NCI-H748 (cell line): ENCODE measurements around the gene ARHGAP12.
A peak's percentile ranks its signal among the peaks of the same experiment; 100 is the strongest.

Experiments
- DNase-seq: peaks from one replicate; lab custom pipeline; 2025; ENCODE audit not compliant: unreplicated experiment; lab: John Stamatoyannopoulos, UW

The ARHGAP12 gene

DNA sequence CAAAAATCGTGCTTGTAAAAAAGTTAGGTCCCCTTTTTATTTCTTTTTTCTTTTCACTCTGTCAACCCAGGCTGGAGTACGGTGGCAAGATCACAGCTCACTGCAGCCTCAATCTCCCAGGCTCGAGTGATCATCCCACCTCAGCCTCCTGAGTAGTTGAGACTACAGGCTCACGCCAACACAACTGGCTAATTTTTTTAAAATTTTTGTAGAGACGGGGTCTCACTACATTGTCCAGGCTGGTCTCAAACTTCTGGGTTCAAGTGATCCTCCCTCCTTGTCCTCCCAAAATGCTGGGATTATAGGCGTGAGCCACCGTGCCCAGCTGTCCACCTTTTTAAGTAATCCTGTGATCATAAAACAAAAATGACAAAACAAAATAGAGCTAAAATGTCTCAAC is 19.4 kb upstream of the ARHGAP12 start:
- no peak for DNase-seq

DNA sequence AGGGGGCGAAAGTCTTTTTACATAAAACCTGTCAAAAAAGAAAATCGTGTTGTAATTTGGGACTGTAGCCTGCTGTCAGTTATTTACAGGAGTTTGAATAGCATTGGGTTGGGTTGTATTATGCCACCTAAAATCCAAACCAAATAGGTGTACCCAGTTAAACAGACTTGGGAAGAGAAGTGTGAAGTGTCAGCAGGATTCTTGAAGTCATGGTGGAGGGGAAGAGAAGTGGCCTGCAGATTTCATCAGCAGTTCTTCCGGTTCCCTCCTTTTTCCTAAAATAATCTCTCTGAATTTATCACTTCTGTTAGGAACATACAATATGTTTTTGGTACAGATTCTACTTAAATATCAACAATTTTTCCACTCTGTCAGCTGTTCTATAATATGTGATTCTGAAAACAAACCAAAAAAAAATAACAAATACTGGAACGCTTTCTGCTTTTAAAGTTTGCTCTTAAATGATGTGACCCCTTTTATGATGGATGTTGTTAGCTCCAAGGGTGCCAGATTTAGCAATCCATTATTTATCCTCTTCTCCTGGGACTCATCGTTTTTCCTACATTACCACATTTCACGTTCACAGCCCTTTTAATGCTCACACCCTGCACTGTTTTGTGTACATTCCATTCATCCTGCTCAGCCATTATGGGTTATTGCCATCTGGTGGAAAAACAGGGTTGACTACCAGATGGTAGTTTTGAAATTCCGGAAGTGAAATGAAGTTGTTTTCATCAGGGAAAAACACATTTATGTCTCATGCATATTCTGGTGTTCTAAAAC is 18.7 kb upstream of the ARHGAP12 start:
- peak; percentile 59 for DNase-seq

GRCh38 chr10:31945392-31945791 is 16.8 kb upstream of the ARHGAP12 start:
- DNase-seq: no peak

GRCh38 chr10:31944071-31944433 is 15.4 kb upstream of the ARHGAP12 start:
- DNase-seq: no peak

- DNase-seq: no peak
Measured at GRCh38 chr10:31942892-31943291, 14.3 kb upstream of the ARHGAP12 start.

DNA sequence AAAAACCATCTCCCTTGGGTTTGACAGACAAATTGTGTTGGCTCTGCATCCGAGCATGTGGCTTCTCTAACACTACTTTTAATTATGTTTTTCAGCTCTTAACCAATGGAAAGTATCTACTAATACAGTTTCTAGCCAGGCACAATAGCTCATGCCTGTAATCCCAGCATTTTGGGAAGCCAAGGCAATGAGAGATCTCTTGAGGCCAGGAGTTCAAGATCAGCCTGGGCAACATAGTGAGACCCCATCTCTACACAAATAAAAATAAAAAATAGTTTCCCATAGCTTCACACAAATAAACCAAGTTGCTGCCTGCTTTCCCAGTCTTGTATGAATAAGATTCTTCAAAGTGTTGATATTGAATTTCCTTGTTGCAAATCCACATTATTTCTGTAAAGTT is 13.8 kb upstream of the ARHGAP12 start:
- DNase-seq: no peak

- DNase-seq: peak; percentile 18
Measured at GRCh38 chr10:31940839-31941653, 12.4 kb upstream of the ARHGAP12 start.

- DNase-seq: no peak
Measured at GRCh38 chr10:31939797-31940708, 11.4 kb upstream of the ARHGAP12 start.

DNA sequence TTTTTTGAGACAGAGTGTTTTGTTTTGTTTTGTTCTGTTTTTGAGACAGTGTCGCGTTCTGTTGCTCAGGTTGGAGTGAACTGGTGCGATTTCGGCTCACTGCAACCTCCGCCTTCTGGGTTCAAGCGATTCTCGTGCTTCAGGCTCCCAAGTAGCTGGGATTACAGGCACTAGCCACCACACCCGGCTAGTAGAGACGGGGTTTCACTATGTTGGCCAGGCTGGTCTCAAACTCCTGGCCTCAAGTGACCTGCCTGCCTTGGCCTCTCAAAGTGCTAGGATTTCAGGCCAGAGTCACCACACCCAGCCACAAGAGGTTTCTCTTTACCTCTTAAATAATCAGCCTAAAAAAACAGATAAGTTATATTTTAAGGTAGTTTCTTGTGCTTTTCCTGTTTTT is 8.7 kb upstream of the ARHGAP12 start:
- DNase-seq: no peak

GRCh38 chr10:31936933-31937332 is 8.3 kb upstream of the ARHGAP12 start:
- no peak for DNase-seq

- DNase-seq: no peak
Measured at GRCh38 chr10:31936086-31936485, 7.5 kb upstream of the ARHGAP12 start.

- DNase-seq: no peak
Measured at GRCh38 chr10:31935678-31936077, 7.0 kb upstream of the ARHGAP12 start.

DNA sequence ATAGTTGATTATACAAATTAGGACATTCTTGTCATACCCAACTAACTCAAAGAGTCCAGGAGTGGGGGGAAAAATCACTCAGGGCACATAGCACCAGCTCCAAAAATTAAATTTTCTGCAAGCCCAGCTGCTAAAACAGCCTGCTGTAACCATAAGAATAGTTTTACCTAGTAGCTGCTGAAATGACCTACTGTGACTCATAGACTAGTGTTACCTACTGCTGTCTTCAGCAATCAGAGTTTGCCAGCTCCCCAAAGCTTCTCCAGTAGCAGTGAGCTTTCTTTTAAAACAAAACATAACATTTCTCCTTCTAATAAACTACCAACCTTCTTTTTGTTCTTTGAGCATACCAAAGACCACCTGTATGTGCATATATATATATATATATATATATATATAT is 4.2 kb upstream of the ARHGAP12 start:
- DNase-seq: no peak

DNA sequence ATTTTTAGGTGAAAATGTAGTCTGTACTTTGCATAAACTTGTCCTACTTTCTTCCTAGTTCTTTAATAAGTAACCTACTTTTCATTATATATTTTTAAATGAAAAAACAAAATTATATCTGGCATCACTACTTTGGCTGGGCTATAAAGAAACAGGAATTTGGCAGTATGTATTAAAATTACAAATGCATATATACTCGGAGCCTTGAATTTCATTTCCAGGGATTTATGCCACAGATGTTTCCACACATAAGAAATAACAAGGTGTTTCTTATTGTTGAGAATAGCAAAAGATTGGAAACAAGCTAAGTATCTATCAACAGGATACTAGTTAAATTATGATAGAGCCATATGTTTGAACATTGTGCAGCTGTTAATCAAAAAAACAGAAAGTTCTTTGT is 2.2 kb upstream of the ARHGAP12 start:
- no peak for DNase-seq

GRCh38 chr10:31930023-31930751 is 1.6 kb upstream of the ARHGAP12 start:
- DNase-seq: peak; percentile 16

- DNase-seq: peak; percentile 33
Measured at GRCh38 chr10:31929261-31930022, 811 bp upstream of the ARHGAP12 start.

- DNase-seq: peak; percentile 61
Measured at GRCh38 chr10:31927884-31928548, 615 bp downstream of the ARHGAP12 start.

GRCh38 chr10:31927565-31927883 is 1.1 kb downstream of the ARHGAP12 start:
- DNase-seq: no peak

DNA sequence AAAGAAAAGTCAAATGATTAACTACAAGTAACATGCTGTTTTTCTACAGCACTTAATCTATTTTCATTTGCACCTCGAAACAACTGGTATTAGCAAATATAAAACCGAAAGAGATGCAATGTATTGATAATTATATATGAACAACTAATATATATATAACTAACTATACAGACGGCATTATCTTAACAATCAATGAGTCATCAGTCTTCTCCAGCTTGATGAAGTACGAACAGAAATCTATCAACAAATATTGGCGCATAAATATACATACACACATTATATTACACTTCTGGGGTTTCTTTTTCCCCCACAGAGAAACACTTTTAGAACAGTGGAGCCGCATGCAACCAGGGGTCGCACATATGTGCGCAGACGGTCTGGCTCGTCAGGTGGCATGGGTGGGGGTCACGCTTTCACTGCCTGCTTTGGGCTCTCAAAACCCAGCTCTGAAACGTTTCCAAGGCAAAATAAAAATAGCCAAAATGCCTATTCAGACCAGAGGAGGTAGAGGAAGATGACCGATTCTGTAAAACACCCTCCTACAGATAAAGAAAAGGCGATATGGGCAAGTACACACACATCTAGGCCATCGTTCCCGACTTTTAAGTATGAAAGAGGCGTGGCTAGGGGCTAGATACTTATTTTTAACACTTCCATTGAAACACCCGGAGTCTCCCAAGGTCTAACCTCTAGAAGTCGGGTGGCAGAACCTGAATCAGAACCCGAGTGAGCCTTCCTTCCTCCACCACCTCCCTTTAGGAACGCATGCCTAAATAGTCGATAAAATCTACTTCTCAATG is 1.7 kb downstream of the ARHGAP12 start:
- DNase-seq: peak; percentile 39
